HG03139 (cell line): ENCODE data around the gene PPARG.
"Not testable (repeated sequence)": the region's sequence is repeated elsewhere in the genome, so short reads cannot be mapped to it uniquely, and the experiment has no call there.

Experiments used
- ATAC-seq: cut with Tn5 transposase; IDR thresholded peaks from one replicate; pipeline ENCODE4 v1.9.1; 2021; ENCODE audit not compliant: unreplicated experiment

PPARG gene

GRCh38 chr3:12288182-12289129 lies at the start of gene PPARG:
Gene PPARG, plus strand, starts transcription at chr3:12289070. Its CDS starts 90,642 bp downstream, at chr3:12379712.
- ATAC-seq = no peak

DNA sequence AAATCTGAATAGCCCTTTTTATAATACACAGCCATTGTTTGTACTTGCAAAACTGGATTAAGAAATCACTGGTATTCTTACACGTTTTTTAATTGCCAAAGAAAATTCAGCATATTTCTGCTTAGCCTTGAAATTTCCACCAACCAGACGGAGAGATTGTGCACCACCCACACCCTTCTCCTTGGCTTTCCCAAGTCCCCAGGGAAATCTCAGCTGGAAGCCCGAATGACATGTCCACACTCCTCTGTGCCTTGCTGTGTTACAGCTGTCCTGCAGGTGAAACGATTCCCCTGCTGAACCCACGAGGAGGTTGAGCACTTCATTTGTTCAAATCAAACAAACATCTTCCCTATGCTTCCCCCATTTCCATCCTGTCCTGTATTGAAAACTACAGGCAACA lies 49.6 kb upstream of the PPARG start:
- no peak for ATAC-seq

GRCh38 chr3:12242772-12243171 lies 46.1 kb upstream of the PPARG start:
- no peak for ATAC-seq

DNA sequence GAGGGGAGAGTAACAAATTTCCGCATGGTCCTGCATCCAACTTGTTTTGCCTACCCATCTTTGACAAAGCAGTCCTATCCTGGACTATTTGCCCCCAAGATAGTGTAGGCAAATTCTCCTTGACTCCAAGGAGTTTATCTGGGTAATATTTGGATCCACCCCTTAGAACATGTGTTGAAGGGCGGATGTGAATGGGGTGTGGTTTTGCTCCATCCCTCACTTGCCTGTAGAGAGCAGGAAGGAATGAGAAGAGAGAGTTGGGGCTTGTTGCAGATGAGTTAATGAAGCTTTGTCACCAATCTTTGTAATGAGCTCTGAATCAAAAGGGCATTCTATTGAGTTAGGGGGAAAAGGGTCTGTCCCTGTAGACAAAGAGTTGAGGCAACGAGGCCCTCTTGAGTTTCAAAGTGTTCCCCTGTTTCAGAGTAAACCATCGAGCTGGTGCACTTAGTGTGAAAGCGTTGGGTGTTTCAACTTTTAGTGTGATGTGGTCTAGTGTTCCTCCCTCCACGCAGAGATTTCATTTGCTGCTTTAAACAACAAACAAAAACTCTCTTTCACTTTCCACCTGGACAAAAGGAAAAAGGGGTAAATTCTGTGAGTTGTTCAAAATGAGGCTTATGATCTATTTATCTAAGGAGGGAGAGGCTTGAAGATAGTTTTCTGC lies 42.2 kb upstream of the PPARG start:
- ATAC-seq = no peak

GRCh38 chr3:12247411-12247810 lies 41.5 kb upstream of the PPARG start:
- ATAC-seq = no peak

DNA sequence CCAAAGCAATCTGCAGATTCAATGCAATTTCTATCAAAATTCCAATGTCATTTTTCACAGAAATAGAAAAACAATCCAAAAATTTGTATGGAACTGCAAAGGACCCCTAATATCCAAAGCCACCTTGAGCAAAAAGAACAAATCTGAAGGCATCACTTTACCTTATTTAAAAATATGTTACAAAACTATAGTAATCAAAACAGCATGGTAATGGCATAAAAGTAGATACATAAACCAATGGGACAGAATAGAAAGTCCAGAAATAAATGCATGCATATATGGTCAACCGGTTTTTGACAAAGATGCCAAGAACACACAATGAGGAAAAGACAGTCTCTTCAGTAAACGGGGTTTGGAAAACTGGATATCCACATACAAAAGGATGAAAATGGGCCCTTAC lies 39.4 kb upstream of the PPARG start:
- no peak for ATAC-seq

GRCh38 chr3:12252889-12253288 lies 36.0 kb upstream of the PPARG start:
- ATAC-seq = no peak

DNA sequence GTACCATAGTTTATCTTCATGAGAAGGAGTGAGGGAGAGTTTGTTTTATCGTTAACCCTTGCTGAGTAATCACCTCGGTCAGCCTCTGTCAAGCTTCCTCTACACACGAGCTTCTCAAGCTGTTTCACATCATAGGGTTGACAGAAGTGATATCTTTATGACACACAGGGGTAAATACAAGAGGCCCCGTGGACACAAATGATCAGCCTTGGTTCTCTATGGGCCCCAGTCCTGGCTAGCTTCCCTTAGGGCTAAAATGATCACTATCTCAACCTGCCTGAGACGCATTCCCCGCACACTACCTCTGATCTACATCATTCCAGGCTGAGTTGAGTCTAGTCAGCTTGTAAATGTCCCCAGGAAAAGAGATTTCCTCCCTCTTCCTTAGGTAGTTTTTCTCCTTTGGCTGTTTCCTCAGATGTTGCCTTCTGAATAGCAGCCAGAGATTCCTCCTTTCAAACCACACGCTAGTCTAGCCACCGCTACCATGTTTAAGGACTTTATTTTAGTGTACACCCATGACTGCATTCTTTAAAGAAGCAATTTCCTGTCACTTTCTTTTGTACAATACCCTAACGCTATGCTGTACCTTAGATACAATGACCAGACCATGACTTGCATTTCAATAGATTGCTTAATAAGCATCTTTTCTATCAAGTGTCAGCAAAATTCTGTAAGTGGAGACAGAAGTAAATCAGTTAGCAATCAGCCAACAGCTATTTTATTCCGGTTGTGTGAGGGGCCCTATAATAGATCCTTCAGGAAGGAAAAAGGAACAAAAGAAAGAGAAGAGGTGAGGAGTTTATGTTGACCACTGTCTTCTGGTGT lies 35.1 kb upstream of the PPARG start:
- no peak for ATAC-seq

DNA sequence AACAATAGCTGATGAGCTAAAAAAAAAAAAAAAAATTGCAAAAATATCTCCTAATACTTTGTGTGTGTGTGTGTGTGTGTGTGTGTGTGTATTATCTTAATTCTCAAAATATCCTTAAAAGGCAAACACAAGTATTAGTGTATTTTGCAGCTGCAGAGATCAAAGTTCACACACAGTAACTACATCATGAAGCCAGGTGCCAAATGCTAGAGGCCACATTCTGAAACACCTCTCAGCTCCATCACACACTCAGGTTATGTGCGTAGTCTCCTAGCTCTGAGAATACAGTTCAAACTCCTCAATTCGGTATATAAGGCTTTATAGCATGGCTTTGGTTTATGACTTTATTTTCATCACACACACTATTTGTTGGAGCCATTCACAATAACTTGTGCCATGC lies 33.5 kb upstream of the PPARG start:
- no peak for ATAC-seq

DNA sequence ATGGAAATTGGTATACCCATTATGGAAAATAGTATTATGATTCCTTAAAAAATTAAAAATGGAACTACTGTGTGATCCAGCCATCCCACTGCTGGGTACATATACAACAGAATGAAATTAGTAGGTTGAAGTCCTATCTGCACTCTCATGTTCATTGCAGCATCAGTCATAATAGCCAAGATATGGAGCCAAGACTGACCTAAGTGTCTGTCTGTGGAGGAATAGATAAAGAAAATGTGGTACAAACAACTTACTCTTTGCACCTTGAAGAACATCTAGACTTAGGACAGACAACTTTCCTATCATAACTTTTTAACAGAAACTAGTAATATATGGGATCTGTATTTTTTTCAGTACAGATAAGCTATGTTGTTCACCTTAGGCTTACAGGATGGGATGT lies 30.0 kb upstream of the PPARG start:
- ATAC-seq = no peak

GRCh38 chr3:12262173-12262572 lies 26.7 kb upstream of the PPARG start:
- ATAC-seq = not testable (repeated sequence)

- ATAC-seq = no peak
Observed at GRCh38 chr3:12265508-12265907, 23.4 kb upstream of the PPARG start.

- ATAC-seq = no peak
Observed at GRCh38 chr3:12266038-12266437, 22.8 kb upstream of the PPARG start.

DNA sequence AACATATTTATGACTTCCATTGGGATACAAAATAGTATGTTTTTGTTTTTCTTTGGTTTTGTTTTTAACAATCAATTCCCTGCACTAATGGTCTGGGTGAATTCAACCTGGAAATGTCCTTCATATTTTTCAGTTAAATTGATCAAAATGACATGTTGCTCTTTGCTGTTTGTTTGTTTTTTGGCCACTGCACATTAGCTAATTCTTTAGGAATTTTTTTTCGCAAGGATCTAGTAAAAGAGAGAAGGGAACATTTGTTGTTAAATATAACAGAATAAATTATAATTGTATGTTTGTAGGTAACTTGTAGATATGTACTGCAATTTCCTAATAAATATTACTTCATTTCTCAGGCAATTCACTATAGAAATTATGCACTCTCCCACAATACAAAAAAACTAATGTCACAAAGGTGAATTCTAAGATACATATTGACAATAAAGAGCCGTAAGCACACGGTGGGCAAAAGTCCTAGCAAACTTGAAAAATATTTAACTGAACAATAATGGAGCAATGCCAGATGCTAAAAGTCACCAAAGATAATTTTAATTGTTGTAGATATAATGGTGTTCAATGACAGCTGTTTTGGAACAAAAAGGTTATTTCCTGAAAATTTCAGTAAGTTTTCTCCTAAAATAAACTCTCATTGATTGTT lies 21.4 kb upstream of the PPARG start:
- no peak for ATAC-seq

- no peak for ATAC-seq
Observed at GRCh38 chr3:12268049-12268735, 20.7 kb upstream of the PPARG start.

DNA sequence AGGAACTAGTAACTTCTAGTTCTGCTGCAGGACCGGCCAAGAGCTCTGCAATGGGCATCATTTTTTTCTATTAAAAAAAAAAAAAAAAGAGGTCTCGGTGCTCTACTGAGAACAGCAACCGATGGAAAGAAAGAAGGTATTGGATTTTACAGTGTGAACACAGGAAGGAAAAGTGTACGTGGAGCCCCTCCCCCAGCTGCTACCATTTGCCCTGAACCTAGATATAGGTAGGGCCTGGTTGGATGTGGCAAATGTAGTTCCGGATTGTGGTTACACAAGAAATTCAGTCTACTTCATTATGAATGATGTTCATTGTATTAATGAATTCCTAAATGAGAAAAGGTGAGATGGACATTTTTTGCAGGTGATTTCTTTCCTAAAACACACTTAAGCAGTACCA lies 17.9 kb upstream of the PPARG start:
- no peak for ATAC-seq

- peak; percentile 92 for ATAC-seq
Observed at GRCh38 chr3:12273045-12273695, 15.7 kb upstream of the PPARG start.

DNA sequence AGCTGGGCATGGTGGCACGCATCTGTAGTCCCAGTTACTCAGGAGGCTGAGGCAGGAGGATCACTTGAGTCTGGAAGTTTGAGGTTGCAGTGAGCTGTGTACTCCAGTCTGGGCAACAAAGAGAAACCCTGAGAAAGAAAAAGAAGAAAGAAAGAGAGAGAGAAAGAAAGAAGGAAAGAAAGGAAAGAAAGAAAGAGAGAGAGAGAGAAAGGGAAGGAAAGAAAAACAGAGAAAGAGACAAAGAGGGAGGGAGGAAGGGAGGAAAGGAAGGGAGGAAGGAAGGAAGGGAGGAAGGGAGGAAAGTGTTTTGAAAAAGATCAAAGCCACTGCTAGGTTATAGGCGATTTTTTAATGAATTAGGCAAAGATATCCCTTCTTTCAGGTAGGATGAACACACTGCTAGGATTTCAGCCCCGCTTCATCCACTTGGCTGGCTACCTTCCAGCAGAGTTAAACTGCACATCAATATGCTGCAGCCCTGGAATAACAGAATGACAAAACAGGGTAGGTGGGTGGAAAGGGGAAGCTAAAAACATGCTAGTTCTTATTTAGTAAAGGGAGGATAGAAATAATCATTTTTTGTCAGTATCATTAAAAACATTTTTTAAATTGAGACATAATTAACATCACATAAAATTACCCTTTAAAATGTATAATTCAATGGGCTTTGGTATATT lies 12.8 kb upstream of the PPARG start:
- ATAC-seq = no peak

DNA sequence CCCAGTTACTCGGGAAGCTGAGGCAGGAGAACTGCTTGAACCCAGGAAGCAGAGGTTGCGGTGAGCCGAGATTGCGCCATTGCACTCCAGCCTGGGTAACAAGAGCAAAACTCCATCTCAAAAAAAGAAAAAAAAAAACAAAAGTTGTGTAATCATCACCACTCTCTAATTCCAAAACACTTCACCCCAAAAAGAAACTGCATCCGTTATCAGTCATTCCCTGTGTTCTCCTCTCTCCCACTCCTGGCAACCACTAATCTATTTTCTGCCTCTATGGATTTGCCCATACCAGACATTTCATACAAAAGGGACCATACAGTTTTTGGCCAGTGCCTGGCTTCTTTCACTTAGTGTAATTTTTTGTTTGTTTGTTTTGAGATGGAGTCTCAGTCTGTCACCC lies 12.0 kb upstream of the PPARG start:
- ATAC-seq = not testable (repeated sequence)
